ENCODE data around the gene ST8SIA2. TPM values are rescaled to one million over a fixed set of nuclear protein-coding genes. Genes with fewer than 3 reads are reported as not detected.
"Not testable (repeated sequence)": the region's sequence is repeated elsewhere in the genome, so short reads cannot be mapped to it uniquely, and the experiment has no call there.

The ST8SIA2 gene
- total RNA-seq, 6 experiments from 2014 or later, result 0.05 to 0.12 TPM; not detected in 4

DNA sequence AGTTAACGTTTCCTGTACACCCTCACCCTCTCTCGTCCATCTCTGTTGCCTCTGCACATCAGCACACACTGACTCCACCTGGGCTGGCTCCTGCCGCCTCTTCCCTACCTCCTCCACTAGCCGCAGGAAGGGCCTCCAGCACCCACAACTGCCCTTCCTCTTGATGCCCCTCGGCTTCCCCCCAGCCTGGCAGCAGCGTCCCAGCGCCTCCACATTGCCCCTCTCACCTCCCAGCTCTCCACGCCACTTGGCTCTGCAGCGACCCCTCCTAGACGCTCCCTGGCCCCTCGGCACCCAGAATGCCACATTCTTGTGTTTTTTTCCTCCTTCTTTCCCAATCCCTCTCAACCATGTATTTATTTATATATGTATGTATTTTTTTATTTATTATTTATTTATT, 73.6 kb downstream of the ST8SIA2 start:
- no peak for DNase-seq
- H3K4me1 Mint-ChIP-seq (ENCODE audit: low read depth), result no peaks in the 10 kb centered on the region
- TF ChIP-seq CTCF (IDR thresholded peaks at IDR 0.05), result no peak
- no peak overlapping the region for H3K4me3 Mint-ChIP-seq
- peaks cover 15% of the 10 kb centered on the region for H3K9me3 Mint-ChIP-seq
- no peak overlapping the region for H3K27ac Mint-ChIP-seq
- H3K36me3 Mint-ChIP-seq (ENCODE audit: low read depth), result no peaks in the 10 kb centered on the region
- peaks cover 10% of the 10 kb centered on the region for H3K27me3 Mint-ChIP-seq (ENCODE audit: insufficient read depth)

DNA sequence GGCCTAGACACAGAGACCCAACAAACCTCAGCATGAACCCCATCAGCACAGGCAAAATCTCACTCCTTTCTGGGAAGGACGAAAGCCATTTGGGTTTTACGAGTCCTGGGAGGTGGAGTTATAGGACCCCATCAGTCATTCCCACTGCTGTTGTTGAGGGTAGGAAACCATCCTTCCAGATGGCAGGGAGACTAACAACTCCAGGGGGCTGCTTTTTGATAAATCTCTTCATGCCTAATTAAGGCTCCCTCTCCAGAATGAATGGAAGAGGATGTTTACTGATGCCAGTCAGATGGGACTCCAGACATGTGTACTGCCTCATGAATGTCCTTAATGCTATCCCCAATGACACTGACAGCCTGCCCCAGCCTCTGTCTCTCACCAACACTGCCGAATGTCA, 75.3 kb downstream of the ST8SIA2 start:
- Mint-ChIP-seq H3K9me3 (peaks cover 15% of the 10 kb centered on the region), H3K36me3 (ENCODE audit: low read depth) (no peaks in the 10 kb centered on the region), H3K27ac (no peak overlapping the region), H3K4me3 (no peak overlapping the region), H3K4me1 (ENCODE audit: low read depth) (no peaks in the 10 kb centered on the region), H3K27me3 (ENCODE audit: insufficient read depth) (peaks cover 15% of the 10 kb centered on the region)
- DNase-seq, result no peak
- TF ChIP-seq CTCF (IDR thresholded peaks at IDR 0.05), result no peak

GRCh38 chr15:92471288-92471687, 77.6 kb downstream of the ST8SIA2 start:
- H3K4me1 Mint-ChIP-seq (ENCODE audit: low read depth), result no peaks in the 10 kb centered on the region
- H3K27ac Mint-ChIP-seq, result no peak overlapping the region
- H3K4me3 Mint-ChIP-seq, result no peak overlapping the region
- peaks cover 20% of the 10 kb centered on the region for H3K9me3 Mint-ChIP-seq
- H3K36me3 Mint-ChIP-seq (ENCODE audit: low read depth), result no peaks in the 10 kb centered on the region
- no peak for DNase-seq
- H3K27me3 Mint-ChIP-seq (ENCODE audit: insufficient read depth), result peaks cover 9% of the 10 kb centered on the region
- no peak for TF ChIP-seq CTCF (IDR thresholded peaks at IDR 0.05)

DNA sequence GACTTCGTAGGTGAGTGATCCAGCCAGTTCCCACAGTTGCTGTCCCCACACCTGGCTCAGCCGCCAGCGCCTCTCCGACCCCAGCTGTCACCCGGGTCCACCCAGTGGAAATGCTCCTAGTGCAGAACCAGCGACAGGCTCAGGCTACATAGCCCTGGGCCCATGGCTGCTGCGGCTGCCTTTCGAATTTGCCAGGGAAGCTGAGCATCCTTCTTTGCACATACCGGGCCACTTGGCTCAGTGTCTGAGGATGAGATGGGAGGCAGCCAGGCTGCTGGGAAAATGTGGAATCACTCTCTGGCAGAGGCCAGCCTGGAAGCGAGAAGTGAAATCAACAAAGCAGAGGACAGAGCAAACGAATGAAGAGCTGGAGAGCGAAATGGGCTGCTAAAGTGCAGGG, 80.1 kb downstream of the ST8SIA2 start:
- no peak for DNase-seq
- Mint-ChIP-seq H3K27ac (no peak overlapping the region), H3K9me3 (peaks cover 5% of the 10 kb centered on the region), H3K4me1 (ENCODE audit: low read depth) (no peaks in the 10 kb centered on the region), H3K27me3 (ENCODE audit: insufficient read depth) (peaks cover 15% of the 10 kb centered on the region), H3K4me3 (no peak overlapping the region), H3K36me3 (ENCODE audit: low read depth) (no peaks in the 10 kb centered on the region)
- TF ChIP-seq CTCF (IDR thresholded peaks at IDR 0.05), result no peak

DNA sequence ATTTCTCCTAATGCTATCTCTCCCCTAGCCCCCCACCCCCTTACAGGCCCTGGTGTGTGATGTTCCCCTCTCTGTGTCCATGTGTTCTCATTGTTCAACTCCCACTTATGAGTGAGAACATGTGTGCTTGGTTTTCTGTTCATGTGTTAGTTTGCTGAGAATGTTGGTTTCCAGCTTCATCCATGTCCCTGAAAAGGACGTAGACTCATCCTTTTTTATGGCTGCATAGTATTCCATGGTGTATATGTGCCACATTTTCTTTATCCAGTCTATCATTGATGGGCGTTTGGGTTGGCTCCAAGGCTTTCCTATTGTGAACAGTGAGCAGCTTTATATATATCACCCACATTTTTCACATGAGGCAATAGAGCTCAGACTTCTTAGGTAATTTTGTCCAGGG, 86.0 kb downstream of the ST8SIA2 start:
- not testable (repeated sequence) for DNase-seq; H3K4me1 Mint-ChIP-seq (ENCODE audit: low read depth); H3K36me3 Mint-ChIP-seq (ENCODE audit: low read depth); H3K27ac Mint-ChIP-seq; H3K4me3 Mint-ChIP-seq
- H3K9me3 Mint-ChIP-seq, result peaks cover 18% of the 10 kb centered on the region
- H3K27me3 Mint-ChIP-seq (ENCODE audit: insufficient read depth), result peaks cover 11% of the 10 kb centered on the region

GRCh38 chr15:92480361-92480760, 86.7 kb downstream of the ST8SIA2 start:
- peaks cover 11% of the 10 kb centered on the region for H3K27me3 Mint-ChIP-seq (ENCODE audit: insufficient read depth)
- H3K9me3 Mint-ChIP-seq, result peaks cover 18% of the 10 kb centered on the region
- H3K27ac Mint-ChIP-seq, result no peak overlapping the region
- no peaks in the 10 kb centered on the region for H3K36me3 Mint-ChIP-seq (ENCODE audit: low read depth)
- DNase-seq, result no peak
- H3K4me1 Mint-ChIP-seq (ENCODE audit: low read depth), result no peaks in the 10 kb centered on the region
- no peak overlapping the region for H3K4me3 Mint-ChIP-seq
- TF ChIP-seq CTCF (IDR thresholded peaks at IDR 0.05), result no peak

Measured in HFFc6 (cell line).